ENCODE measurements around the gene CLASRP. TPM values are rescaled to one million over a fixed set of nuclear protein-coding genes. Genes with fewer than 3 reads are reported as not detected.
"Not testable (repeated sequence)": the region's sequence is repeated elsewhere in the genome, so short reads cannot be mapped to it uniquely, and the experiment has no call there.

CLASRP gene
- total RNA-seq, 1 donor from 2014 or later = 5.3 TPM

DNA sequence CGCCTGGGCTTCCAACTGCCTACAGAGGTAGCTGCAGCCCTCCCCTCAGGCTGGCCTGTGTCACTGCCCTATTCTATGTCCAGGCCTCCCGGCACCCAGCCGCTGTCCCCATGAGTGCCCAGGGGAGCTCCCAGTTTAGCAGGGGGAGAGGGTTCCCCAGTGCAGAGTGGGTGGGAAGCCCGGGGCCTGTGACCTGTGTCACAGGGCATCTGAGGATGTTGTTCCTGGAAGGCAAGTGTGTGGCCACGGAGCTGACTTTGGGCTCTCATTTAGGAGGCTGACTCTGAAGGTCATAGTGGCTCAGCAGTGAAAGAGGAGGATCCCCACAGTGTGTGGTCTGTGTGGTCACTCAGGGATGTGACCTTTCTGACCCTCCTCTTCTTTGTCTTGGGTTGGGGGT, 79.3 kb downstream of the CLASRP start:
- DNase-seq (ENCODE audit: low spot score in 2 of 2) (no peak), FAIRE-seq (no peak)

DNA sequence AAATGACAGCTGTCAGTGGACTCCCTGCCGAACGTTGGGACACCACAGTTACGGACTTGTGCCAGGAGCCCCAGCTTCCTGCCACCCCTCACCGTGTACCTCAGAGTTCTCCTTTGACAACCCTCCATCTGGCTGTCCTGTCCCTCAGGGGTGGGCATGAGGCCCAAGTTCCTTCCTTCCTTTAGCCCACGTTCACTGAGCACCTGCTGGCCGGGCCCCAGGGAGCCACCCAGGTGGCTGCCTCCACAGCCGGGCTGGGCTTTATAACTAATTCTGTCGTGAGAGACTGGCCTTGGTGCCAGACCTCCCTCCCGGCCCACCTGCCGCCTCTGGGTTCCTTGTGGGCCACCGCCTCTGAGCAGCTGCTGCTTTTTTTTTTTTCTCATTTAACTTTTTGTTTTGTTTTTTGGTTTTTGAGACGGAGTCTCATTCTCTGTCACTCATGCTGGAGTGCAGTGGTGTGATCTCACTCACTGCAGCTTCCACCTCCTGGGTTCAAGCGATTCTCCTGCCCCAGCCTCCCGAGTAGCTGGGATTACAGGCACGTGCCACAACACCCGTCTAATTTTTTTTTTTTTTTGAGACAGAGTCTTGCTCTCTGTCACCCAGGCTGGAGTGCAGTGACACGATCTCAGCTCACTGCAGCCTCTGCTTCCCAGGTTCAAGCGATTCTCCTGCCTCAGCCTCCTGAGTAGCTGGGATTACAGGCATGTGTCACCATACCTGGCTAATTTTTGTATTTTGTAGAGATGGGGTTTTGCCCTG, 79.9 kb downstream of the CLASRP start:
- FAIRE-seq; DNase-seq (ENCODE audit: low spot score in 2 of 2): not testable (repeated sequence)

DNA sequence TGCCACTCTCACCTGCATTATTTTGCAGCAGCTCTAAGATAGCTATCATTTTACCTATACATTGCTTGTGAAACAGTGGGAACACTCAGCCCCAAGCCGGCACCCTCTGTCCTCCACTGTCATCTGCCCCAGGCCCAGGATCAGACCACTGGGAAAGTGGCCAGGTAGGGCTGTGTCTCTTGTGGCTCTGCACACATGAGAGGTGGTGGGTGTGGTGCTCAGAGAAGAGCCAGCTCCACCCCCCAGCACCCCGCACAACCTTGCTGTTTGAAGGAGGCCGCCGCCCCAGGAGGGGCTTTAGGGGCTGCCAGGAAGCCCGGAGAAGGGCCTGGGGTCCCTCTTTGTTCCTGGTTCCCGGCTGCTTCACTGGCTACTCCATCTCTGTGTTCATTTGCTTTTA, 80.7 kb downstream of the CLASRP start:
- DNase-seq (ENCODE audit: low spot score in 2 of 2) (no peak), FAIRE-seq (no peak)

Small RNAs within 50 kb of the gene (small RNA-seq; reads per million reads assigned to genes)
- not detected for gene RNU6-611P

Other genes starting within 250 kb of the CLASRP start
- 5.7 TPM for gene BCAM, start 229.9 kb upstream of the CLASRP start, total RNA-seq
- 26.1 TPM for gene NECTIN2, start 192.7 kb upstream of the CLASRP start, total RNA-seq
- 30.6 TPM for gene TOMM40, start 147.8 kb upstream of the CLASRP start, total RNA-seq
- 77.0 TPM for gene APOE, start 133.2 kb upstream of the CLASRP start, total RNA-seq
- 2.9 TPM for gene APOC1, start 124.4 kb upstream of the CLASRP start, total RNA-seq
- gene APOC4, start 96.8 kb upstream of the CLASRP start, total RNA-seq = not detected
- gene APOC2, start 93.0 kb upstream of the CLASRP start, total RNA-seq = 0.41 TPM
- 35.1 TPM for gene CLPTM1, start 83.7 kb upstream of the CLASRP start, total RNA-seq
- 0.41 TPM for gene RELB, start 37.6 kb upstream of the CLASRP start, total RNA-seq
- gene ZNF296, start 37.4 kb downstream of the CLASRP start, total RNA-seq = under 0.01 TPM
- 11.8 TPM for gene GEMIN7, start 40.2 kb downstream of the CLASRP start, total RNA-seq
- 24.1 TPM for gene PPP1R37, start 54.1 kb downstream of the CLASRP start, total RNA-seq
- gene NKPD1, start 121.9 kb downstream of the CLASRP start, total RNA-seq = 1.2 TPM
- 2.9 TPM for gene TRAPPC6A, start 139.2 kb downstream of the CLASRP start, total RNA-seq
- gene BLOC1S3, start 139.7 kb downstream of the CLASRP start, total RNA-seq = 3.3 TPM
- gene EXOC3L2, start 206.4 kb downstream of the CLASRP start, total RNA-seq = not detected
- 32.6 TPM for gene MARK4, start 212.2 kb downstream of the CLASRP start, total RNA-seq

Measured in frontal cortex (tissue), 4 donors.